ENCODE data around the gene ABCF2. TPM values are rescaled to one million over a fixed set of nuclear protein-coding genes. Genes with fewer than 3 reads are reported as not detected.

ABCF2 gene
- total RNA-seq, 6 donors from 2014 or later: 19.8 to 48.2 (median 28.6) TPM

- ATAC-seq (ENCODE audit: low FRiP score in 2 of 2): no peak
- no peaks in the 10 kb centered on the region for H3K36me3 ChIP-seq
- peak in 1 of 2 donors; percentile 66 for DNase-seq
These were observed 39.4 kb downstream of the ABCF2 start for GRCh38 chr7:151187409-151188251.

GRCh38 chr7:151186640-151187408 lies 40.2 kb downstream of the ABCF2 start, which contains the start of gene ASB10:
Gene ASB10, minus strand, starts transcription at chr7:151187250. Its CDS starts 120 bp downstream, at chr7:151187130.
- peak in 1 of 2 donors; percentile 16 for ATAC-seq (ENCODE audit: low FRiP score in 2 of 2)
- H3K4me1 ChIP-seq: no peaks in the 10 kb centered on the region
- H3K27me3 ChIP-seq: no peaks in the 10 kb centered on the region
- no peaks in the 10 kb centered on the region for H3K9me3 ChIP-seq
- 69 to 85% methylated on average over 18 to 21 of the region's 22 CpGs for WGBS, 2 donors
- TF ChIP-seq POLR2A (IDR thresholded peaks at IDR 0.05) (no peak), POLR2AphosphoS5 (IDR thresholded peaks at IDR 0.05) (no peak), EP300 (IDR thresholded peaks at IDR 0.05) (no peak), CTCF (IDR thresholded peaks at IDR 0.05) (no peak)
- no peak within 1 kb of the TSS for H3K4me3 ChIP-seq
- H3K27ac ChIP-seq: no peak within 1 kb of the TSS
- no peak for DNase-seq
- H3K36me3 ChIP-seq: no peaks in the 10 kb centered on the region

More at GRCh38 chr7:151187409-151188251, 39.4 kb downstream of the ABCF2 start:
- no peak for TF ChIP-seq EP300 (IDR thresholded peaks at IDR 0.05)
- no peak for TF ChIP-seq CTCF (IDR thresholded peaks at IDR 0.05)
- no peak for TF ChIP-seq POLR2AphosphoS5 (IDR thresholded peaks at IDR 0.05)
- no peak for TF ChIP-seq POLR2A (IDR thresholded peaks at IDR 0.05)
- 65 to 87% methylated on average over 11 to 22 of the region's 22 CpGs for WGBS, 2 donors
- Histone ChIP-seq H3K27ac (no peak overlapping the region), H3K4me3 (no peak overlapping the region), H3K4me1 (no peaks in the 10 kb centered on the region), H3K27me3 (no peaks in the 10 kb centered on the region), H3K9me3 (no peaks in the 10 kb centered on the region)

- Histone ChIP-seq H3K27ac (no peak overlapping the region), H3K27me3 (no peaks in the 10 kb centered on the region), H3K9me3 (no peaks in the 10 kb centered on the region), H3K4me1 (no peaks in the 10 kb centered on the region), H3K4me3 (no peak overlapping the region), H3K36me3 (no peaks in the 10 kb centered on the region)
- peak in 1 of 2 donors; percentile 80 for DNase-seq
- no peak for TF ChIP-seq POLR2AphosphoS5 (IDR thresholded peaks at IDR 0.05)
- TF ChIP-seq EP300 (IDR thresholded peaks at IDR 0.05): no peak
- TF ChIP-seq POLR2A (IDR thresholded peaks at IDR 0.05): no peak
- no peak for TF ChIP-seq CTCF (IDR thresholded peaks at IDR 0.05)
- ATAC-seq (ENCODE audit: low FRiP score in 2 of 2): peak in 1 of 2 donors; percentile 15
- WGBS, 2 donors: 81% methylated on average over 5 to 8 of the region's 16 CpGs
These were observed 41.0 kb downstream of the ABCF2 start for GRCh38 chr7:151185762-151186639.

GRCh38 chr7:151181011-151181431 lies 46.0 kb downstream of the ABCF2 start:
- peak in 1 of 2 donors; percentile 12 for ATAC-seq (ENCODE audit: low FRiP score in 2 of 2)
- H3K27me3 ChIP-seq: no peaks in the 10 kb centered on the region
- WGBS, 2 donors: 88% methylated on average over 17 to 22 of the region's 22 CpGs

More at GRCh38 chr7:151181011-151181431, 46.0 kb downstream of the ABCF2 start:
- H3K36me3 ChIP-seq: no peaks in the 10 kb centered on the region
- TF ChIP-seq EP300 (IDR thresholded peaks at IDR 0.05) (no peak), POLR2A (IDR thresholded peaks at IDR 0.05) (no peak), POLR2AphosphoS5 (IDR thresholded peaks at IDR 0.05) (no peak), CTCF (IDR thresholded peaks at IDR 0.05) (no peak)
- H3K9me3 ChIP-seq: no peaks in the 10 kb centered on the region
- H3K4me3 ChIP-seq: no peak overlapping the region
- H3K4me1 ChIP-seq: no peaks in the 10 kb centered on the region
- H3K27ac ChIP-seq: no peak overlapping the region
- peak in 1 of 2 donors; percentile 81 for DNase-seq

Measured in upper lobe of left lung (tissue), 6 donors.